Activated T-cell treated with anti-CD3 and anti-CD28 coated beads, Interleukin-2, amount 50 U/mL, for 4 hours (primary cell): ENCODE measurements around the gene CAMK1D. TPM values are rescaled to one million over a fixed set of nuclear protein-coding genes. Genes with fewer than 3 reads are reported as not detected.
"Not testable (repeated sequence)": the region's sequence is repeated elsewhere in the genome, so short reads cannot be mapped to it uniquely, and the experiment has no call there.

Source experiments
- ATAC-seq, 2 donors: fragments of 200-7000 bp; cut with Tn5 transposase; one replicate each; pipeline ENCODE4 v1.10.0; 2021
- DNase-seq: peaks from one replicate; pipeline ENCODE4 v3.0.0-alpha.2; 2020
- H3K27me3 Mint-ChIP-seq: one replicate; pipeline ENCODE4 v1.8.0; 2021; ENCODE audit warnings: low read depth, mixed read lengths
- H3K36me3 Mint-ChIP-seq: one replicate; pipeline ENCODE4 v1.8.0; 2022; ENCODE audit warnings: mixed read lengths; ENCODE audit not compliant: insufficient read depth
- H3K4me1 Mint-ChIP-seq: one replicate; pipeline ENCODE4 v1.8.0; 2021; ENCODE audit warnings: low read depth, mixed read lengths
- H3K4me3 Mint-ChIP-seq: one replicate; pipeline ENCODE4 v1.8.0; 2021; ENCODE audit warnings: mild to moderate bottlenecking, moderate library complexity, mixed read lengths
- H3K9me3 Mint-ChIP-seq: one replicate; pipeline ENCODE4 v1.8.0; 2021; ENCODE audit warnings: mixed read lengths
- total RNA-seq, 3 donors: library from RNA; stranded (reverse); gene quantifications; one replicate each; pipeline ENCODE4 v1.2.1, GENCODE V29; 2021

CAMK1D gene
- total RNA-seq, 3 donors from 2014 or later = 6.3 to 7.8 (median 6.7) TPM

DNA sequence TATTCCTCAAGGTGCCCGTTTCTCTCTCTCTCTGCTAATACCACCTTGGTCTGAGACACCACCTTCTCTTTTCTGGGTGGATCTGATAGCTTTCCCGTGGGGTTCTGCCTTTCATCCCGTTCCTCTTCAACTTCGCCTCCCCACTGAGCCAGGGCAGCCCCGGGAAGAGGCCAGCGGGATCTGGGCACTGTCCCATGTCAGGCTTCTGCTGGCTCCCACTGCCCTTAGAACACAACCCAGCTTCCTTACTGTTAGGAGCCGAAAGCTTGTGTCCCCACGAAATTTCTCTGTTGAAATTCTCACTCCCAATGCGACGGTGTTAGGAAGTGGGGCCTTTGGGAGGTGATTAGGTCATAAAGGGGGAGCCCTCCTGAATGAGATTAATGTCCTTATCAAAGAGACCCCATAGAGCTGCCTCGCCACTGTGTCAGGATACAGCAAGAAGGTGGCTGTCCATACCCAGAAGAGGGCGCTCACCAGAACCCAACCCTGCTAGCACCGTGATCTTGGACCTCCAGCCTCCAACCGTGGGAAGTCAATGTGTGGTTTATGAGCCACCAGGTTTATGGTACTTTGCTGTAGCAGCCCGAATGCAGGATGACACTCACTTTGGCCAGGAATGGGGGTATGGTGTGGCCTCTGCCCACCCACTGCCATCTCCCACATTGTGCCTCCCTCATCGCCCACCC is 79.2 kb downstream of the CAMK1D start:
- Mint-ChIP-seq H3K36me3 (peaks cover 7% of the 10 kb centered on the region), H3K27me3 (no peaks in the 10 kb centered on the region), H3K9me3 (no peaks in the 10 kb centered on the region), H3K4me1 (peaks cover 17% of the 10 kb centered on the region), H3K4me3 (no peak overlapping the region)
- DNase-seq (no peak), ATAC-seq (no peak)

- Mint-ChIP-seq H3K27me3 (no peaks in the 10 kb centered on the region), H3K36me3 (peaks cover 7% of the 10 kb centered on the region), H3K4me1 (peaks cover 9% of the 10 kb centered on the region), H3K9me3 (no peaks in the 10 kb centered on the region), H3K4me3 (no peak overlapping the region)
- DNase-seq (no peak), ATAC-seq (no peak)
Measured at GRCh38 chr10:12430406-12430982, 81.1 kb downstream of the CAMK1D start.

- Mint-ChIP-seq H3K4me1 (peaks cover 9% of the 10 kb centered on the region), H3K36me3 (peaks cover 7% of the 10 kb centered on the region), H3K4me3 (no peak overlapping the region), H3K9me3 (no peaks in the 10 kb centered on the region), H3K27me3 (no peaks in the 10 kb centered on the region)
- ATAC-seq (no peak), DNase-seq (no peak)
Measured at GRCh38 chr10:12431151-12432101, 82.1 kb downstream of the CAMK1D start.

DNA sequence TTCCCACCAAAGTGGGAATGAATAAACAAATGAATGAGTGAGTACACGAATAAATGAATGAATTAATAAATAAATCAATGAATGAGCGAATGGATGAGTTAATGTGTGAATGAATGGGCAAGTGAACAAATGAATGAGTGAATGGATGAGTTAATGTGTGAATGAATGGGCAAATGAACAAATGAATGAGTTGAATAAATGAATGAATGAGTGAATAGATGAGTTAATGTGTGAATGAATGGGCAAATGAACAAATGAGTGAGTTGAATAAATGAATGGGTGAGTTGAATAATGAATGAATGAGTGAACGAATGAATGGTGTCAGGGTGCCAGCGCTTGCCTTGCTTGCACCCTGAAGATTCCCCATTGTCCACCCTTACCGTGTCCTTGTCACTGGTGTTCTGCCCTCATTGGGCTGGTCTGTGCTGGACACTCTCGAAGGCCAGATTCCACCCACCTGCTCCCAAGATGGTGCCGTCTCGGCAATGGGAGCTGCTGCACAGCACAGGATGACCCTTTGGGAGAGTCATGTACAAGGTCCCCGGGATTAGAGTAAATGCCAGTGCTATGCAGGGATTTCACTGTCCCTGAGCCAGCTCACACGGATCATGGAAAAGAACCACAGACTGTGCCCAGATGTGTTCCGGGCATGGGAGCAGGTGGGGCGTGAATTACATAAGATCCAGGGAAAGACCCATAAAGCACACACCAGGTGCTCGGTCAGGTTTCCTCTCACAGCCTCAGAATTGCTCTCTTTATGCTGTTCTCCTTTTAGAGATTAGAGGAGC is 83.2 kb downstream of the CAMK1D start:
- ATAC-seq (no peak), DNase-seq (no peak)
- H3K4me1 Mint-ChIP-seq = peaks cover 7% of the 10 kb centered on the region
- H3K27me3 Mint-ChIP-seq = no peaks in the 10 kb centered on the region
- H3K4me3 Mint-ChIP-seq = no peak overlapping the region
- peaks cover 7% of the 10 kb centered on the region for H3K36me3 Mint-ChIP-seq
- no peaks in the 10 kb centered on the region for H3K9me3 Mint-ChIP-seq

DNA sequence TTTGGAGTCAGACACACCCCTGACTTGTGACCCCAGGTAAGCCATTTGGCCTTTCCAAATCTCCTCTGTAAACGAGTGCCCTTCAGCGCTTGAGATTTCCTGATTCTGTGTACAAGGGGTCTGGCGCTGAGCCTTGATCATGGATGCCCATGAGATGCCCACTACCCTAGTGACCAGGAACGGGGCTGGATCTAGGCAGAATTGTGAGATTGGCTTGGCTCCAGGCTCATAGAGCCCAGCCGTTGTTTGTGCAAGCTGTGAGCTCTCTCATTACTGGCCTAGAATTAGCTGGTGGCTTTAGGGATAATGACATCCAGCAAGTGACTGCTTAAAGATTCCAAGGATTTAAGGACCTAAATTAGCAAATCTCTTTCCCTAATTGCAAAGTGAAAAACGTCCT is 84.9 kb downstream of the CAMK1D start:
- DNase-seq = no peak
- no peak overlapping the region for H3K4me3 Mint-ChIP-seq
- no peak for ATAC-seq
- H3K4me1 Mint-ChIP-seq = peaks cover 6% of the 10 kb centered on the region
- H3K27me3 Mint-ChIP-seq = no peaks in the 10 kb centered on the region
- peaks cover 9% of the 10 kb centered on the region for H3K9me3 Mint-ChIP-seq
- peaks cover 10% of the 10 kb centered on the region for H3K36me3 Mint-ChIP-seq

DNA sequence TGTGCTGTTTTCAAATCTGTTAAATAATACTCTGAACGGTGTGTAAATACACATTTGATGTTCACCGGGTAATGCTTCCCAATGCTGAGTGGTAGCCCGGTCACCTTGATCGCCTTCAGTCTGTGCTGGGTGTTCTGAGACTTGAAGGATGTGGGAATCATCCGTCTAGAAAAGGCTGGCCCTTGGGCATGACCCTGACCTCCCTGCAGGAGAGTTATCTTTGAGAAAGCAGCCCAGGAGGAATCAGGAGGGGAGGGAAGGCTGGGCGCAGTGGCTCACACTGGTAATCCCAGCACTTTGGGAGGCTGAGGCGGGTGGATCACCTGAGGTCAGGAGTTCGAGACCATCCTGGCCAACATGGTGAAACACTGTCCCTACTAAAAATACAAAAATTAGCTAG is 85.3 kb downstream of the CAMK1D start:
- H3K27me3 Mint-ChIP-seq, DNase-seq, ATAC-seq, H3K4me3 Mint-ChIP-seq, H3K4me1 Mint-ChIP-seq: not testable (repeated sequence)
- Mint-ChIP-seq H3K36me3 (peaks cover 14% of the 10 kb centered on the region), H3K9me3 (peaks cover 13% of the 10 kb centered on the region)

GRCh38 chr10:12435348-12435747 is 86.0 kb downstream of the CAMK1D start:
- no peak for ATAC-seq
- no peak for DNase-seq
- no peak overlapping the region for H3K4me3 Mint-ChIP-seq
- H3K36me3 Mint-ChIP-seq = peaks cover 14% of the 10 kb centered on the region
- H3K27me3 Mint-ChIP-seq = no peaks in the 10 kb centered on the region
- H3K9me3 Mint-ChIP-seq = peaks cover 14% of the 10 kb centered on the region
- H3K4me1 Mint-ChIP-seq = peaks cover 15% of the 10 kb centered on the region

GRCh38 chr10:12438919-12439692 is 89.8 kb downstream of the CAMK1D start:
- no peak for ATAC-seq
- no peaks in the 10 kb centered on the region for H3K27me3 Mint-ChIP-seq
- H3K4me1 Mint-ChIP-seq = peaks cover 18% of the 10 kb centered on the region
- no peak for DNase-seq
- H3K4me3 Mint-ChIP-seq = no peak overlapping the region
- H3K36me3 Mint-ChIP-seq = peaks cover 16% of the 10 kb centered on the region
- peaks cover 14% of the 10 kb centered on the region for H3K9me3 Mint-ChIP-seq

DNA sequence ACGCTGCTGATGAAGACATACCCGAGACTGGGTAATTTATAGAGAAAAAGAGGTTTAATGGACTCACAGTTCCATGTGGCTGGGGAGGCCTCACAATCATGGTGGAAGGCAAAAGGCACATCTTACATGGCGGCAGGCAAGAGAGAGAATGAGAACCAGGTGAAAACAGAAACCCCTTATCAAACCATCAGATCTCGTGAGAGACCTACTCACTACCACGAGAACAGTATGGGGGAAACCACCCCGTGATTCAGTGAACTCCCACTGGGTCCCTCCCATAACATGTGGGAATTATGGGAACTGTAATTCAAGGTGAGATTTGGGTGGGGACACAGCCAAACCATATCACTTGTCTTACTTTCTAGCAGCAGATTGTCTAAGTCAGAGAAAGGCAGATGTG is 90.4 kb downstream of the CAMK1D start:
- ATAC-seq = peak; percentile 58 to 67
- Mint-ChIP-seq H3K9me3 (peaks cover 14% of the 10 kb centered on the region), H3K36me3 (peaks cover 16% of the 10 kb centered on the region), H3K4me1 (peaks cover 23% of the 10 kb centered on the region)
- H3K4me3 Mint-ChIP-seq, DNase-seq, H3K27me3 Mint-ChIP-seq: not testable (repeated sequence)

GRCh38 chr10:12443026-12443425 is 93.7 kb downstream of the CAMK1D start:
- DNase-seq (no peak), ATAC-seq (no peak)
- H3K36me3 Mint-ChIP-seq = peaks cover 15% of the 10 kb centered on the region
- H3K9me3 Mint-ChIP-seq = peaks cover 14% of the 10 kb centered on the region
- H3K4me3 Mint-ChIP-seq = no peak overlapping the region
- H3K27me3 Mint-ChIP-seq = no peaks in the 10 kb centered on the region
- H3K4me1 Mint-ChIP-seq = peaks cover 44% of the 10 kb centered on the region

DNA sequence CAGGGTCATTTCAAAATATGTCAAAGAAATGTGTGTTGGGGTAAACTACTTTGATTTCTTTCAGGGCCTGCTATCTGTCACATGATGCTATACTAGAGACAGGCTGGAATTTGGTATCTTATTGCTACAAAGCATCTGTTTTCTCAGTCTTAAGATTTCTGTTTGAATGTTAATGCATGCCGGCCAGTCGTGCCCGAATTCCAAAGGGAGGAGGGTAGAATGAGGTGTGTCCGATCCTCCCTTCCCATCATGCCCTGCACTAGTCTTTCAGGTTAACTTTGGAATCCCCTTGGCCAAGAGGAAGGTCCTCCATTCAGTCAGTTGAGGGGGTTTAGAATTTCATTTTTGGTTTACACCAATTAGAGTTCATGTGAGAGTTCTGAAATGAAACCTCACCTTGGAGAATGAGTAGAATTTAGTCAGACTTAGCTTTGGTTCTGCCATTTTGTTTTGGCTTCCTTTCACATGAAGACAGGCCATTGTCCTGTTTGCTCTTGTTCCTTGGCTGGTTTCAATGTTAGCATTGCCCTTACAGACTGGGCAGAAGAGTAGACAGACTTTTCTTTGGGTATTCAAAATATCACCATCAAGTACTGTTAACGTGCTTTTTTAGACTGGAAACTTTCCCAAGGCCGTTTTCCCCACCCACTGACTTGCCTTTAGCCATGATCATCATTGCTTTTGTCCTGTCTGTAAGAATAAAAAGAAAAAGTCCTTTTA is 95.8 kb downstream of the CAMK1D start:
- H3K9me3 Mint-ChIP-seq = no peaks in the 10 kb centered on the region
- no peak overlapping the region for H3K4me3 Mint-ChIP-seq
- H3K27me3 Mint-ChIP-seq = no peaks in the 10 kb centered on the region
- H3K4me1 Mint-ChIP-seq = peaks cover 49% of the 10 kb centered on the region
- DNase-seq (no peak), ATAC-seq (no peak)
- peaks cover 6% of the 10 kb centered on the region for H3K36me3 Mint-ChIP-seq

GRCh38 chr10:12445701-12446334 is 96.5 kb downstream of the CAMK1D start:
- no peaks in the 10 kb centered on the region for H3K27me3 Mint-ChIP-seq
- H3K9me3 Mint-ChIP-seq = no peaks in the 10 kb centered on the region
- peaks cover 48% of the 10 kb centered on the region for H3K4me1 Mint-ChIP-seq
- ATAC-seq (no peak), DNase-seq (no peak)
- H3K4me3 Mint-ChIP-seq = no peak overlapping the region
- H3K36me3 Mint-ChIP-seq = peaks cover 6% of the 10 kb centered on the region
